Measurements from ENCODE around the gene SNURF. TPM values are rescaled to one million over a fixed set of nuclear protein-coding genes. Genes with fewer than 3 reads are reported as not detected.

SNURF gene
- total RNA-seq, 1 donor from 2014 or later = 1.4 TPM

GRCh38 chr15:24977686-24978085 is 22.9 kb downstream of the SNURF start:
- H3K36me3 ChIP-seq (ENCODE audit: control insufficient read depth, insufficient read depth, low read length) = no peaks in the 10 kb centered on the region
- no peak for DNase-seq (ENCODE audit: low read depth)
- H3K27me3 ChIP-seq (ENCODE audit: control insufficient read depth, insufficient read depth, low read length) = no peaks in the 10 kb centered on the region
- no peak overlapping the region for H3K4me3 ChIP-seq (ENCODE audit: low read depth, low read length)
- TF ChIP-seq CTCF (IDR thresholded peaks at IDR 0.05; ENCODE audit: insufficient read depth, low read length, poor library complexity, severe bottlenecking) = no peak

GRCh38 chr15:24985224-24985623 is 30.4 kb downstream of the SNURF start:
- no peak for TF ChIP-seq CTCF (IDR thresholded peaks at IDR 0.05; ENCODE audit: insufficient read depth, low read length, poor library complexity, severe bottlenecking)
- no peak for DNase-seq (ENCODE audit: low read depth)
- no peaks in the 10 kb centered on the region for H3K27me3 ChIP-seq (ENCODE audit: control insufficient read depth, insufficient read depth, low read length)
- H3K4me3 ChIP-seq (ENCODE audit: low read depth, low read length) = no peak overlapping the region
- no peaks in the 10 kb centered on the region for H3K36me3 ChIP-seq (ENCODE audit: control insufficient read depth, insufficient read depth, low read length)

GRCh38 chr15:24986653-24987052 is 31.9 kb downstream of the SNURF start:
- Histone ChIP-seq H3K4me3 (ENCODE audit: low read depth, low read length) (no peak overlapping the region), H3K27me3 (ENCODE audit: control insufficient read depth, insufficient read depth, low read length) (no peaks in the 10 kb centered on the region), H3K36me3 (ENCODE audit: control insufficient read depth, insufficient read depth, low read length) (no peaks in the 10 kb centered on the region)
- DNase-seq (ENCODE audit: low read depth) = no peak
- no peak for TF ChIP-seq CTCF (IDR thresholded peaks at IDR 0.05; ENCODE audit: insufficient read depth, low read length, poor library complexity, severe bottlenecking)

Other genes with a start within 250 kb of the SNURF start
- gene SNRPN, start within 50 bp of the SNURF start, total RNA-seq = 201 and 206 TPM in 2 replicates

Data from kidney epithelial cell (primary cell).